Measurements from ENCODE around the gene CTDSP2.

CTDSP2 gene

DNA sequence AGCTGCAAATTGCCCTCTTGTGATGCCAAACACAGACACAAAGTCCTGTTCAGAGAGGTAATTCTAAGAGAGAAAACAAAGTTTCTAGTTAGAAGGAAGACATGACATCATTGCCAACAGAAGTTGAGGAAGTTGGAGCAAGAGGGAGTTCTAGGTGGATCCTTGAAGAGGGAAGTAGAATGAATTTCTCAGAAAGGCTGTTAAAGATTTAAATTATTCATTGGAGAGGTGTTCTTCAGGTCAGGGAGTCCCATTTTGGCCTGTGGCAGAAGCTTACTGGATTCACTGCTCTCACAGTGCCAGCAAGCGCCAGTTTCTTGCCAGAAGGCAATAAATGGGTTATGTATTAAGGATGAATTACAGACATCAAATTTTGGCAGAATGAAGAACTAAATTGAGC lies 48.6 kb downstream of the CTDSP2 start:
- Histone ChIP-seq H3K27me3 (ENCODE audit: insufficient read depth, insufficient read length) (no peaks in the 10 kb centered on the region), H3K4me1 (ENCODE audit: insufficient read depth, insufficient read length) (no peaks in the 10 kb centered on the region), H3K36me3 (ENCODE audit: insufficient read depth, insufficient read length, low read length) (peaks cover 75% of the 10 kb centered on the region), H3K4me3 (ENCODE audit: insufficient read length, low read depth) (no peak overlapping the region), H3K9me3 (ENCODE audit: insufficient read depth, low read length) (no peaks in the 10 kb centered on the region), H3K9ac (ENCODE audit: insufficient read length, low read depth) (no peak overlapping the region)
- no peak for TF ChIP-seq YY1 (IDR thresholded peaks at IDR 0.05; ENCODE audit: insufficient read depth, insufficient read length)
- TF ChIP-seq SUZ12 (IDR thresholded peaks at IDR 0.05; ENCODE audit: extremely low read depth, insufficient read depth, insufficient read length): no peak
- no peak for TF ChIP-seq ZNF274 (IDR thresholded peaks at IDR 0.05; ENCODE audit: low read depth, low read length)
- DNase-seq (ENCODE audit: low read depth, low spot score): no peak

DNA sequence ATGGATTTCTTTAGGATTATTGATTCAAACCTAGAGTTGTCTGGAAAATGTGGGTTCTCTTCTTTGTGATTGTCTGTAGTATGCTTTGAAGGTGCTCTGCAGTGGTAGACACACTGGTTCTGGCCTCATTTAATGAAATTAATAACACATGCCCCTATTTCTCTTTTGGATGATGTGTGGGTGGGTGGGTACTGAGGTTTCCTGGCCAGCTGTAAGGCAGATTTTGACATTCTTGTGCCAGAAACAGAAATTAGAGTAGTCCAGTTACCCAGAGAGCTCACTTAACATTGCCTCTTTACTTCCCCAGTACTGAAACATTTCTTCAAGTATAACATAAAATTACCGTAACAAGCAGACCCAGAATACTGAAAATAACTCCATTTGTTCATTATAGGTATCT lies 49.5 kb downstream of the CTDSP2 start:
- Histone ChIP-seq H3K4me3 (ENCODE audit: insufficient read length, low read depth) (no peak overlapping the region), H3K4me1 (ENCODE audit: insufficient read depth, insufficient read length) (no peaks in the 10 kb centered on the region), H3K9ac (ENCODE audit: insufficient read length, low read depth) (no peak overlapping the region), H3K27me3 (ENCODE audit: insufficient read depth, insufficient read length) (no peaks in the 10 kb centered on the region), H3K9me3 (ENCODE audit: insufficient read depth, low read length) (no peaks in the 10 kb centered on the region), H3K36me3 (ENCODE audit: insufficient read depth, insufficient read length, low read length) (peaks cover 78% of the 10 kb centered on the region)
- no peak for TF ChIP-seq YY1 (IDR thresholded peaks at IDR 0.05; ENCODE audit: insufficient read depth, insufficient read length)
- no peak for TF ChIP-seq ZNF274 (IDR thresholded peaks at IDR 0.05; ENCODE audit: low read depth, low read length)
- no peak for TF ChIP-seq SUZ12 (IDR thresholded peaks at IDR 0.05; ENCODE audit: extremely low read depth, insufficient read depth, insufficient read length)
- DNase-seq (ENCODE audit: low read depth, low spot score): no peak

DNA sequence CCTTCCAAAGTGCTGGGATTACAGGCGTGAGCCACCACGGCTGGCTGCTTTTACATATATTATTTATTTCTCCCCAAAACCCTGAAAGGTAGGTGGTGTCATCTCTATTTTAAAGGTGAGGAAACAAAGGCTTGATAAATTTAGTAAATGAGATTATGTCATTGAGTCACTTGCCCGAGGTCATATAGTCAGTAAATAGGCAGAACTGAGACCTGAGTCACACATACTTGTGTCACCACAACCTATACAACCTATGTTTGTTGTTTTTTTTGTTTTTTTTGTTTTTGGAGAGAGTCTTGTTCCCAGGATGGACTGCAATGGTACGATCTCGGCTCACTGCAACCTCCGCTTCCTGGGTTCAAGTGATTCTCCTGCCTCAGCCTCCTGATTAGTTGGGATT lies 51.2 kb downstream of the CTDSP2 start:
- H3K9ac ChIP-seq (ENCODE audit: insufficient read length, low read depth): no peak overlapping the region
- no peaks in the 10 kb centered on the region for H3K4me1 ChIP-seq (ENCODE audit: insufficient read depth, insufficient read length)
- no peak overlapping the region for H3K4me3 ChIP-seq (ENCODE audit: insufficient read length, low read depth)
- no peaks in the 10 kb centered on the region for H3K27me3 ChIP-seq (ENCODE audit: insufficient read depth, insufficient read length)
- no peak for DNase-seq (ENCODE audit: low read depth, low spot score)
- peaks cover 82% of the 10 kb centered on the region for H3K36me3 ChIP-seq (ENCODE audit: insufficient read depth, insufficient read length, low read length)
- TF ChIP-seq ZNF274 (IDR thresholded peaks at IDR 0.05; ENCODE audit: low read depth, low read length): no peak
- no peak for TF ChIP-seq SUZ12 (IDR thresholded peaks at IDR 0.05; ENCODE audit: extremely low read depth, insufficient read depth, insufficient read length)
- TF ChIP-seq YY1 (IDR thresholded peaks at IDR 0.05; ENCODE audit: insufficient read depth, insufficient read length): no peak
- H3K9me3 ChIP-seq (ENCODE audit: insufficient read depth, low read length): no peaks in the 10 kb centered on the region

GRCh38 chr12:57793920-57794319 lies 52.6 kb downstream of the CTDSP2 start:
- no peaks in the 10 kb centered on the region for H3K4me1 ChIP-seq (ENCODE audit: insufficient read depth, insufficient read length)
- DNase-seq (ENCODE audit: low read depth, low spot score): no peak
- H3K36me3 ChIP-seq (ENCODE audit: insufficient read depth, insufficient read length, low read length): peaks cover 79% of the 10 kb centered on the region
- no peak overlapping the region for H3K9ac ChIP-seq (ENCODE audit: insufficient read length, low read depth)
- H3K9me3 ChIP-seq (ENCODE audit: insufficient read depth, low read length): no peaks in the 10 kb centered on the region
- TF ChIP-seq SUZ12 (IDR thresholded peaks at IDR 0.05; ENCODE audit: extremely low read depth, insufficient read depth, insufficient read length) (no peak), YY1 (IDR thresholded peaks at IDR 0.05; ENCODE audit: insufficient read depth, insufficient read length) (no peak), ZNF274 (IDR thresholded peaks at IDR 0.05; ENCODE audit: low read depth, low read length) (no peak)
- H3K4me3 ChIP-seq (ENCODE audit: insufficient read length, low read depth): no peak overlapping the region
- H3K27me3 ChIP-seq (ENCODE audit: insufficient read depth, insufficient read length): no peaks in the 10 kb centered on the region

DNA sequence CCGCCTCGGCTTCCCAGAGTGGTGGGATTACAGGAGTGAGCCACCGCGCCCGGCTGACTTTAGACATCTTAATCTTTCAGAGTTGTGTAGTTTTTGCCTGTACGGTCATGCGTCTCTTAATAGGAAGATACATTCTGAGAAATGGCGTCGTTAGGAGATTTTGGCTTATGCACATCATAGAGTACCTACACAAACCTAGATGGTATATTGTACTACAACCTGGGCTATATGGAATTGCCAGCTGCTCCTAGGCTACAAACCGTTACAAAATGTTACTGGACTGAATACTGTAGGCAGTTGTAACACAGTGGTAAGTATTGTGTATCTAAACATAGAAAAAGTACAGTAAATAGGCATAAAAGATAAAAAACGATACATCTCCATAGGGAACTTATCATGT lies 62.7 kb downstream of the CTDSP2 start:
- H3K9me3 ChIP-seq (ENCODE audit: insufficient read depth, low read length): no peaks in the 10 kb centered on the region

DNA sequence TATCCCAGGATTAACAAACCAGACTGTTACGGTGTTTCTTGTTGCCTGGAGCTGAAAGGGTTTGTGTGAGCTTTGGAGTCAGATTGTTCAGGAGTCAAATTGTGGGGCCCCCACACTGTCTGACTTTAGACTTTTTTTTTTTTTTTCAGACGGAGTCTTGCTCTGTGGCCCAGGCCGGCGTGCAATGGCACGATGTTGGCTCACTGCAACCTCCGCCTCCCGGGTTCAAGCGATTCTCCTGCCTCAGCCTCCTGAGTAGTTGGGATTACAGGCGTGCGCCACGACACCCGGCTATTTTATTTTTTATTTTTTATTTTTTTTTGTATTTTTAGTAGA lies 63.1 kb downstream of the CTDSP2 start:
- no peaks in the 10 kb centered on the region for H3K4me1 ChIP-seq (ENCODE audit: insufficient read depth, insufficient read length)
- TF ChIP-seq SUZ12 (IDR thresholded peaks at IDR 0.05; ENCODE audit: extremely low read depth, insufficient read depth, insufficient read length) (no peak), ZNF274 (IDR thresholded peaks at IDR 0.05; ENCODE audit: low read depth, low read length) (no peak), YY1 (IDR thresholded peaks at IDR 0.05; ENCODE audit: insufficient read depth, insufficient read length) (no peak)
- H3K9ac ChIP-seq (ENCODE audit: insufficient read length, low read depth): peak overlapping the region; percentile 98
- no peaks in the 10 kb centered on the region for H3K9me3 ChIP-seq (ENCODE audit: insufficient read depth, low read length)
- H3K36me3 ChIP-seq (ENCODE audit: insufficient read depth, insufficient read length, low read length): peaks cover 52% of the 10 kb centered on the region
- H3K4me3 ChIP-seq (ENCODE audit: insufficient read length, low read depth): peak overlapping the region; percentile 100
- no peak for DNase-seq (ENCODE audit: low read depth, low spot score)
- no peaks in the 10 kb centered on the region for H3K27me3 ChIP-seq (ENCODE audit: insufficient read depth, insufficient read length)

More for the DNA sequence above, 62.7 kb downstream of the CTDSP2 start:
- TF ChIP-seq ZNF274 (IDR thresholded peaks at IDR 0.05; ENCODE audit: low read depth, low read length) (no peak), SUZ12 (IDR thresholded peaks at IDR 0.05; ENCODE audit: extremely low read depth, insufficient read depth, insufficient read length) (no peak), YY1 (IDR thresholded peaks at IDR 0.05; ENCODE audit: insufficient read depth, insufficient read length) (no peak)
- no peaks in the 10 kb centered on the region for H3K27me3 ChIP-seq (ENCODE audit: insufficient read depth, insufficient read length)
- no peak overlapping the region for H3K9ac ChIP-seq (ENCODE audit: insufficient read length, low read depth)
- H3K36me3 ChIP-seq (ENCODE audit: insufficient read depth, insufficient read length, low read length): peaks cover 56% of the 10 kb centered on the region
- no peaks in the 10 kb centered on the region for H3K4me1 ChIP-seq (ENCODE audit: insufficient read depth, insufficient read length)
- no peak overlapping the region for H3K4me3 ChIP-seq (ENCODE audit: insufficient read length, low read depth)
- no peak for DNase-seq (ENCODE audit: low read depth, low spot score)

DNA sequence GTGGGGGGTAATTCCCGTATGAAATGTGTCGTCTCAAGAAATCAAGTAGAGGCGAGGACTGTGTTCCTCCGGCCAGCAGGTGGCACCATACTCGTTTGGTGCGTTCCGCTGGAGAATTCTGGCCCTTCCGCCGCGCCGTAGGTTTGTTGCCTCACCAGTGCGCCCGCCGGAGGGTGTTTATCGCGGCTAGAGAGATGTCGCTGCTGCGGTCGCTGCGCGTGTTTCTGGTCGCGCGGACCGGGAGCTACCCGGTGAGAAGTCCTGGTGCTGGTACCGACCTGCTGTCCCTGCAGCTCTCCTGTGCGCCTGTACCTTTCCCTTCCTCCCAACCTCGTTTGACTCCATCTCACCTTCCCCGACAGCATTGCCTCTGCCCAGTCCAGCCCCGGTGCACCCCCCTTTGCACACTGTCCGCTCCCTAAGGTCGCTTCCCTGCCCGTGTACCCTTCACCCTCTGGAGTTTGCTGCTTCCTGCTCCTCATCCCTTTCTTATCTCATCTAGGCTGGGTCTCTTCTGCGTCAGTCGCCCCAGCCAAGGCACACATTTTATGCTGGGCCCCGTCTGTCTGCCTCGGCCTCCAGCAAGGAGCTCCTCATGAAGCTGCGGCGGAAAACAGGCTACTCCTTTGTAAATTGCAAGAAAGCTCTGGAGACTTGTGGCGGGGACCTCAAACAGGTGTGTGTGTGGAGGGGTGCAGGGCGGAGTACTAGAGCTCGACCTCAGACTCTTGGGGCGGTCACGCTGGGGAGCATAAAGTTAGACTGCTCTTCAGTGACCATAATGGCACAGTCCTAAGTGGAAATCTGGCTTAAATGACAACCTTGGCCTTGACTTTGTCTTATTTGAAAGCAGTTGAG lies 63.7 kb downstream of the CTDSP2 start, which contains the start of gene TSFM:
Gene TSFM, plus strand, starts transcription at position 180 of the 858 bp plus-strand sequence. Its CDS starts 15 bp downstream, at position 195.
- H3K36me3 ChIP-seq (ENCODE audit: insufficient read depth, insufficient read length, low read length): peaks cover 46% of the 10 kb centered on the region
- TF ChIP-seq YY1 (IDR thresholded peaks at IDR 0.05; ENCODE audit: insufficient read depth, insufficient read length) (no peak), SUZ12 (IDR thresholded peaks at IDR 0.05; ENCODE audit: extremely low read depth, insufficient read depth, insufficient read length) (no peak), ZNF274 (IDR thresholded peaks at IDR 0.05; ENCODE audit: low read depth, low read length) (no peak)

More for the DNA sequence above, 63.7 kb downstream of the CTDSP2 start, which contains the start of gene TSFM:
- no peaks in the 10 kb centered on the region for H3K4me1 ChIP-seq (ENCODE audit: insufficient read depth, insufficient read length)
- no peaks in the 10 kb centered on the region for H3K9me3 ChIP-seq (ENCODE audit: insufficient read depth, low read length)
- DNase-seq (ENCODE audit: low read depth, low spot score): peak; percentile 92
- no peaks in the 10 kb centered on the region for H3K27me3 ChIP-seq (ENCODE audit: insufficient read depth, insufficient read length)
- peak within 1 kb of the TSS; percentile 98 for H3K9ac ChIP-seq (ENCODE audit: insufficient read length, low read depth)
- H3K4me3 ChIP-seq (ENCODE audit: insufficient read length, low read depth): peak within 1 kb of the TSS; percentile 100

Measured in NT2/D1 (cell line).